HCT116 (cell line): ENCODE results near the gene KCNJ1. TPM values are rescaled to one million over a fixed set of nuclear protein-coding genes. Genes with fewer than 3 reads are reported as not detected.

ENCODE experiments used
- ATAC-seq: fragments of 200-7000 bp; cut with Tn5 transposase; 2 replicates; pipeline ENCODE4 v1.9.1; 2020; ENCODE audit warnings: mild to moderate bottlenecking, moderate library complexity
- BruUV-seq: library from RNA; stranded (reverse); fragments of 400-500 nt; replicated peaks from 2 replicates; lab custom pipeline; 2021; lab: Mats Ljungman, UMichigan
- CTCF ChIA-PET: fragments of 300-600 bp; sonication (Branson Sonifier 250); formaldehyde crosslinking; loops from one replicate; lab custom pipeline; 2021; ENCODE audit warnings: antibody characterized with exemption; lab: Charles Lee
- POLR2A ChIA-PET: fragments of 300-600, 350-600 bp; sonication (Branson Sonifier 250); formaldehyde crosslinking; loops from one replicate; lab custom pipeline; 2021; ENCODE audit warnings: antibody characterized with exemption; lab: Charles Lee
- RAD21 ChIA-PET, 2 experiments: fragments of 300-600 bp; sonication (Branson Sonifier 250); formaldehyde crosslinking; loops; one replicate each; lab custom pipeline; 2023; ENCODE audit warnings: low total read pairs in 2 of 2; ENCODE audit not compliant: uncharacterized antibody in 2 of 2, unreplicated experiment in 2 of 2, low non-redundant PET in 1 of 2; lab: Charles Lee
- DNase-seq: peaks from one replicate; pipeline ENCODE4 v3.0.0-alpha.2; 2010; ENCODE audit warnings: low read depth, low spot score
- H2AFZ ChIP-seq: fragments of 200-600 bp; shearing (Covaris generic), sonication (generic); 2 replicates; pipeline ENCODE4 v1.6.1; 2017; ENCODE audit warnings: low read depth, mixed run types, mixed read lengths, antibody characterized with exemption, low read length; ENCODE audit not compliant: poor library complexity, severe bottlenecking
- H3K27ac ChIP-seq: 2 replicates; pipeline ENCODE4 v1.5.1; 2012; ENCODE audit warnings: low read depth, low read length
- H3K27me3 ChIP-seq: fragments of 200-600 bp; sonication (generic); 2 replicates; pipeline ENCODE4 v1.6.1; 2016; ENCODE audit warnings: mixed run types, low read length, mixed read lengths; ENCODE audit not compliant: insufficient read depth
- H3K36me3 ChIP-seq, 2 experiments: fragments of 200-500 bp in 1 of 2; fragments of 200-600 bp in 1 of 2; sonication (Bioruptor generic) in 1 of 2; sonication (generic) in 1 of 2; 2 replicates each; pipeline versions ENCODE4 v1.5.1 to v1.6.1; 2014 to 2016; ENCODE audit warnings: low read length in 2 of 2, inconsistent platforms in 1 of 2, mixed read lengths in 1 of 2, mixed run types in 1 of 2; ENCODE audit not compliant: insufficient read depth in 2 of 2, control insufficient read depth in 1 of 2
- H3K4me1 ChIP-seq, 2 experiments: fragments of 200-600 bp in 1 of 2; sonication (generic) in 1 of 2; 2 replicates each; pipeline versions ENCODE4 v1.5.1 to v1.6.1; 2012 to 2017; ENCODE audit warnings: low read length in 2 of 2, inconsistent platforms in 1 of 2, mild to moderate bottlenecking in 1 of 2, mixed read lengths in 1 of 2, mixed run types in 1 of 2, moderate library complexity in 1 of 2; ENCODE audit not compliant: insufficient read depth in 2 of 2, control insufficient read depth in 1 of 2
- H3K4me2 ChIP-seq: fragments of 200-600 bp; sonication (generic); 2 replicates; pipeline ENCODE4 v1.6.1; 2017; ENCODE audit warnings: mixed run types, low read length, mixed read lengths
- H3K4me3 ChIP-seq, 2 experiments: fragments of 200-600 bp in 1 of 2; sonication (generic) in 1 of 2; replicated peaks in 1 of 2; 2 replicates each; pipeline ENCODE4 v1.5.1; 2011 to 2016; ENCODE audit warnings: low read length in 2 of 2, control low read depth in 1 of 2, low read depth in 1 of 2, mild to moderate bottlenecking in 1 of 2, mixed read lengths in 1 of 2, mixed run types in 1 of 2
- H3K79me2 ChIP-seq: fragments of 200-600 bp; sonication (generic); 2 replicates; pipeline ENCODE4 v1.6.1; 2017; ENCODE audit warnings: mild to moderate bottlenecking, mixed run types, low read length, moderate library complexity, mixed read lengths; ENCODE audit not compliant: insufficient read depth
- H3K9ac ChIP-seq: fragments of 200-600 bp; sonication (generic); 2 replicates; pipeline ENCODE4 v1.6.1; 2016; ENCODE audit warnings: low read length, mixed read lengths
- H3K9me2 ChIP-seq: fragments of 200-600 bp; sonication (generic), shearing (Covaris generic); 2 replicates; pipeline ENCODE4 v1.6.1; 2017; ENCODE audit warnings: mixed run types, mild to moderate bottlenecking, moderate library complexity; ENCODE audit not compliant: insufficient read depth
- H3K9me3 ChIP-seq, 2 experiments: fragments of 200-500 bp in 1 of 2; fragments of 200-600 bp in 1 of 2; sonication (Bioruptor generic) in 1 of 2; sonication (generic) in 1 of 2; 2 replicates each; pipeline ENCODE4 v1.6.1; 2014 to 2017; ENCODE audit warnings: low read length in 2 of 2, mixed read lengths in 2 of 2, inconsistent platforms in 1 of 2, low read depth in 1 of 2, mild to moderate bottlenecking in 1 of 2, mixed run types in 1 of 2, moderate library complexity in 1 of 2; ENCODE audit not compliant: control insufficient read depth in 1 of 2, insufficient read depth in 1 of 2
- H4K20me1 ChIP-seq: fragments of 200-600 bp; sonication (generic), shearing (Covaris generic); 2 replicates; pipeline ENCODE4 v1.6.1; 2017; ENCODE audit warnings: mixed run types, mild to moderate bottlenecking, moderate library complexity; ENCODE audit not compliant: insufficient read depth
- CEBPB ChIP-seq: IDR thresholded peaks from 2 replicates; pipeline ENCODE4 v1.6.1; 2012; ENCODE audit warnings: low read depth
- EZH2 ChIP-seq: fragments of 200-600 bp; sonication (generic); IDR thresholded peaks from 2 replicates; pipeline ENCODE4 v1.6.1; 2017; ENCODE audit warnings: antibody characterized with exemption, mixed run types
- FOSL1 ChIP-seq: IDR thresholded peaks from 2 replicates; pipeline ENCODE4 v1.6.1; 2012; ENCODE audit warnings: low read depth
- JUND ChIP-seq: IDR thresholded peaks from 2 replicates; pipeline ENCODE4 v1.6.1; 2012
- POLR2A ChIP-seq: IDR thresholded peaks from 2 replicates; pipeline ENCODE4 v1.7.0; 2011; ENCODE audit warnings: borderline replicate concordance; ENCODE audit not compliant: insufficient read depth, insufficient read length; ENCODE audit errors: extremely low read depth
- POLR2AphosphoS5 ChIP-seq: IDR thresholded peaks from 2 replicates; pipeline ENCODE4 v1.6.1; 2011; ENCODE audit warnings: mild to moderate bottlenecking, low read depth, low read length, moderate library complexity
- RAD21 ChIP-seq: IDR thresholded peaks from 2 replicates; pipeline ENCODE4 v1.6.1; 2012; ENCODE audit warnings: low read depth, mild to moderate bottlenecking
- SIN3A ChIP-seq: IDR thresholded peaks from 2 replicates; pipeline ENCODE4 v1.6.1; 2012; ENCODE audit warnings: low read depth
- SRF ChIP-seq: IDR thresholded peaks from 2 replicates; pipeline ENCODE4 v1.6.1; 2012; ENCODE audit warnings: low read depth
- YY1 ChIP-seq: IDR thresholded peaks from 2 replicates; pipeline ENCODE4 v1.6.1; 2011; ENCODE audit warnings: low read length, low read depth, moderate library complexity, mild to moderate bottlenecking; ENCODE audit not compliant: insufficient replicate concordance; ENCODE audit errors: extremely low read depth
- ZNF274 ChIP-seq: fragments of 200-500 bp; sonication (Bioruptor generic); IDR thresholded peaks from 2 replicates; pipeline ENCODE4 v1.6.1; 2014; ENCODE audit warnings: mild to moderate bottlenecking, low read depth, low read length, inconsistent platforms
- intact Hi-C: fragments of 100-400 bp; cut with micrococcal nuclease; formaldehyde crosslinking; loops from 2 replicates; pipeline ENCODE4 v1.10.0; 2022
- total RNA-seq: library from RNA; stranded (reverse); gene quantifications from one replicate; pipeline ENCODE4 v1.2.1, GENCODE V29; 2021; ENCODE audit not compliant: unreplicated experiment
- TF ChIP-seq, protein P1 (sequence below): IDR thresholded peaks from 2 replicates; pipeline ENCODE4 v1.6.1; 2012
- TF ChIP-seq, protein P2 (sequence below): IDR thresholded peaks from 2 replicates; pipeline ENCODE4 v1.6.1; 2012

Gene KCNJ1
- total RNA-seq, 1 experiment from 2014 or later, result 0.15 TPM

DNA sequence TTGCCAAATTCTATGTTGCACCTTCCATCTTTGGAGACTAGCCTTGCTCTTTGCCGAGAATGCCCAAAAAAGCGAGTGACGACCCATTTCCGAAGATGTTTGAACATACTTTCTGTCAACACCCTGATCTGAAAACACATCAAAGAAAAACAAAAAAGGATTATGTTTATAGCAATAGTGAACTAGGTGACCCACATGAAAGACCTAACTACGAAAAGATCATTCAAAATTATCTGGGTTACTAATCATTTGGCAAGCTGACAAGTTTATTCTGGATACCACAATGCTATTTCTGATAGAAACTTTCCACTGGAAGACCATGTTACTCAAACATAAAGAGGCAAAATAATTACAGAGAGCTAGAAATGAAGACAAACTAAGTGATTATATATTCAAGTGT is 27.0 kb downstream of the KCNJ1 start:
- ChIA-PET POLR2A (no interaction called here), RAD21 (no interaction called here), CTCF (no interaction called here)
- Histone ChIP-seq H3K27ac (no peak overlapping the region), H3K4me3 (no peak overlapping the region), H4K20me1 (no peaks in the 10 kb centered on the region), H2AFZ (no peak overlapping the region), H3K79me2 (no peaks in the 10 kb centered on the region), H3K36me3 (no peaks in the 10 kb centered on the region), H3K9me2 (no peaks in the 10 kb centered on the region), H3K9ac (no peak overlapping the region), H3K4me2 (no peak overlapping the region), H3K4me1 (no peaks in the 10 kb centered on the region), H3K9me3 (no peaks in the 10 kb centered on the region), H3K27me3 (peaks cover 29% of the 10 kb centered on the region)
- intact Hi-C loops, result no loop called here
- BruUV-seq, result no TSS peak
- TF ChIP-seq, protein P1, sequence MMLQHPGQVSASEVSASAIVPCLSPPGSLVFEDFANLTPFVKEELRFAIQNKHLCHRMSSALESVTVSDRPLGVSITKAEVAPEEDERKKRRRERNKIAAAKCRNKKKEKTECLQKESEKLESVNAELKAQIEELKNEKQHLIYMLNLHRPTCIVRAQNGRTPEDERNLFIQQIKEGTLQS, result no peak
- TF ChIP-seq YY1 (no peak), RAD21 (no peak), POLR2A (no peak), FOSL1 (no peak), SRF (no peak), EZH2 (no peak)
- TF ChIP-seq, protein P2, sequence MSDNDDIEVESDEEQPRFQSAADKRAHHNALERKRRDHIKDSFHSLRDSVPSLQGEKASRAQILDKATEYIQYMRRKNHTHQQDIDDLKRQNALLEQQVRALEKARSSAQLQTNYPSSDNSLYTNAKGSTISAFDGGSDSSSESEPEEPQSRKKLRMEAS, result no peak
- ATAC-seq (no peak), DNase-seq (no peak)

DNA sequence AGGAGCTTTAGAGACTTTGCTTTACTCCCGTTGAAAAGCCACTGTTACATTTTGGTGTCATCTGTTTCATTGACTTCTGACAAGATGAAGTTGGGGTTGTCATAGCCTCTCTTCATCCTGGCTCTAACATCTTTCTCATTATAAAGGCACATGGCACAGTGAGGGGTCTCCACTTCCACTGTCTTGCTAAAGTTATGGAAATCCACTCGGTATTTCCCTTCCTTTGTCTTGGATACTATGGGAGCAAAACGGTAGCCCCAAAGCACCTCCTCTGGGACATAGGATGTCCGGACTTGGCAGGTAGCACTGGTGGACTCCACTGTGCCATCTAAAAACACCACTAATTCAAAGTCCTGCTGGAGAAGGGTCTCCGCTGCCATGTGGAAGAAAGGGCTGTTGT is 28.0 kb downstream of the KCNJ1 start:
- RAD21 ChIA-PET, result no interaction called here
- CTCF ChIA-PET, result no interaction called here
- Histone ChIP-seq H4K20me1 (no peaks in the 10 kb centered on the region), H3K9ac (no peak overlapping the region), H3K9me3 (no peaks in the 10 kb centered on the region), H3K4me1 (no peaks in the 10 kb centered on the region), H3K4me3 (no peak overlapping the region), H3K79me2 (no peaks in the 10 kb centered on the region), H3K27me3 (peaks cover 20% of the 10 kb centered on the region; the same call in 1 of the 2 replicates), H3K36me3 (no peaks in the 10 kb centered on the region), H2AFZ (no peak overlapping the region), H3K27ac (no peak overlapping the region), H3K9me2 (no peaks in the 10 kb centered on the region), H3K4me2 (no peak overlapping the region)
- TF ChIP-seq JUND (no peak), SIN3A (no peak), POLR2AphosphoS5 (no peak), CEBPB (no peak), ZNF274 (no peak)
- POLR2A ChIA-PET, result no interaction called here
- BruUV-seq, result no TSS peak
- DNase-seq (no peak), ATAC-seq (no peak)
- intact Hi-C loops, result no loop called here
